Stimulated activated CD4-positive, alpha-beta T cell treated with anti-CD3 and anti-CD28 coated beads, Interleukin-4, amount 100 ng/mL, for 48 hours (primary cell): ENCODE measurements around the gene CD3D.
A peak's percentile ranks its signal among the peaks of the same experiment; 100 is the strongest.
"Not testable (repeated sequence)": the region's sequence is repeated elsewhere in the genome, so short reads cannot be mapped to it uniquely, and the experiment has no call there.

Source experiments
- DNase-seq, 2 donors: peaks; one replicate each; pipeline ENCODE4 v3.0.0-alpha.2; 2020; ENCODE audit warnings: low read depth in 2 of 2

Gene CD3D

GRCh38 chr11:118339281-118339961 lies 3.1 kb downstream of the CD3D start:
- no peak for DNase-seq

GRCh38 chr11:118338637-118339061 lies 3.9 kb downstream of the CD3D start:
- peak; percentile 74 to 80 for DNase-seq

GRCh38 chr11:118334745-118335144 lies 7.8 kb downstream of the CD3D start:
- DNase-seq, result no peak

GRCh38 chr11:118328745-118329144 lies 13.8 kb downstream of the CD3D start:
- no peak for DNase-seq

GRCh38 chr11:118325283-118325682 lies 17.2 kb downstream of the CD3D start:
- DNase-seq, result no peak

- no peak for DNase-seq
These were observed 19.8 kb downstream of the CD3D start for GRCh38 chr11:118322721-118323120.

- DNase-seq, result no peak
These were observed 21.0 kb downstream of the CD3D start for GRCh38 chr11:118321386-118322082.

- DNase-seq, result no peak
These were observed 22.0 kb downstream of the CD3D start for GRCh38 chr11:118320515-118320914.

GRCh38 chr11:118319337-118319707 lies 23.2 kb downstream of the CD3D start:
- no peak for DNase-seq

GRCh38 chr11:118318581-118319336 lies 23.7 kb downstream of the CD3D start:
- no peak for DNase-seq

GRCh38 chr11:118318124-118318523 lies 24.4 kb downstream of the CD3D start:
- DNase-seq, result no peak

GRCh38 chr11:118314988-118315411 lies 27.5 kb downstream of the CD3D start:
- DNase-seq, result no peak

- DNase-seq, result no peak
These were observed 29.3 kb downstream of the CD3D start for GRCh38 chr11:118313242-118313641.

GRCh38 chr11:118312328-118312727 lies 30.2 kb downstream of the CD3D start:
- DNase-seq, result no peak

- DNase-seq, result no peak
These were observed 31.0 kb downstream of the CD3D start for GRCh38 chr11:118311518-118311917.

- DNase-seq, result no peak
These were observed 31.6 kb downstream of the CD3D start for GRCh38 chr11:118310781-118311485.

GRCh38 chr11:118310271-118310670 lies 32.2 kb downstream of the CD3D start:
- DNase-seq, result no peak

- DNase-seq, result not testable (repeated sequence)
These were observed 33.4 kb downstream of the CD3D start for GRCh38 chr11:118308995-118309528.

GRCh38 chr11:118306556-118306955 lies 35.9 kb downstream of the CD3D start:
- peak in 1 of 2 donors; percentile 44 for DNase-seq

GRCh38 chr11:118305726-118306125 lies 36.8 kb downstream of the CD3D start:
- DNase-seq, result no peak

- DNase-seq, result peak; percentile 47 to 61
These were observed 37.8 kb downstream of the CD3D start, which contains the start of gene CD3E for GRCh38 chr11:118304568-118305248. CD3E (plus strand) TSS chr11:118304730; CDS start chr11:118304953, 223 bp downstream.
